ENCODE data around the gene EPHB1. TPM values are rescaled to one million over a fixed set of nuclear protein-coding genes. Genes with fewer than 3 reads are reported as not detected.

EPHB1 gene
- total and polyA plus RNA-seq, 2 of the 13 experiments (the other 11 are each of a cell fraction or from before 2014, with no cell fraction given): 0.07 to 0.21 TPM

DNA sequence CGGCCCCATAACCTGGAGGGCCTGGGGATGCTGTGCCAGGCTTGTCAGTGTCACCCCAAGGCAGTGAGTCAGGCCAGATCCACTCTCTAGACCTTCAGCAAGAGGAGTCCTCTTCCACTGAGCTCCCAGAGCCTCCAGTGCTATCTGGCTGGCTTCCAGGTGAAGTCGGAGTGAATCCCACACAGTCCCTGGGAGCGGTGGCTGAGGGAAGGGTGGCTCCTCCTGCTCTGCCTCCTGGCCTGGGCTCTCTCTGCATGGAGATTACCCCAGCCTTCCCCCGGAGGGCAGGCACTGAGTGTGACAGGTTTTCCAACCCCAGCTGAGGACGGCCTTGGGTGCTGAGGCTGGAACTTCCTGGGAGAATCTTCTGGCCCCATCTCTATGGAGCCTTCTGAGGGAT lies 82.7 kb downstream of the EPHB1 start:
- POLR2A ChIA-PET: no interaction called here
- Histone ChIP-seq H3K9ac (ENCODE audit: insufficient read depth, low read depth, low read length) (no peak overlapping the region), H3K4me2 (ENCODE audit: low read depth, low read length) (no peak overlapping the region), H3K27me3 (ENCODE audit: control insufficient read depth in 1 of 2, insufficient read depth in 2 of 2, low read length in 2 of 2) (no peaks in the 10 kb centered on the region), H3K9me3 (ENCODE audit: low read length) (no peaks in the 10 kb centered on the region), H3K79me2 (ENCODE audit: insufficient read depth, low read length) (no peaks in the 10 kb centered on the region), H3K4me1 (ENCODE audit: insufficient read depth, low read length) (peaks cover 9% of the 10 kb centered on the region; the same call in 1 of the 2 replicates), H4K20me1 (ENCODE audit: insufficient read depth, low read length) (no peaks in the 10 kb centered on the region), H3K27ac (ENCODE audit: extremely low read length, insufficient read depth, low read length) (no peak overlapping the region), H3K36me3 (replicated peaks in 1 of 2; ENCODE audit: control insufficient read depth in 1 of 2, insufficient read depth in 2 of 2, low read length in 2 of 2) (no peaks in the 10 kb centered on the region), H3K4me3 (replicated peaks in 1 of 3; ENCODE audit: insufficient read depth in 1 of 3, low read depth in 2 of 3, low read length in 3 of 3) (no peak overlapping the region), H2AFZ (ENCODE audit: low read length) (no peak overlapping the region)
- intact Hi-C loops (cut with micrococcal nuclease; ENCODE audit: unreplicated experiment): no loop called here
- TF ChIP-seq ZNF788 (CRISPR knock-in tag; IDR thresholded peaks at IDR 0.05; ENCODE audit: borderline replicate concordance) (no peak), ZNF577 (CRISPR knock-in tag; IDR thresholded peaks at IDR 0.05; ENCODE audit: borderline replicate concordance, low read depth) (no peak), MEIS1 (CRISPR knock-in tag; IDR thresholded peaks at IDR 0.05; ENCODE audit: borderline replicate concordance) (no peak), JUNB (CRISPR knock-in tag; IDR thresholded peaks at IDR 0.05; ENCODE audit: borderline replicate concordance) (no peak), TBX2 (CRISPR knock-in tag; IDR thresholded peaks at IDR 0.05; ENCODE audit: borderline replicate concordance) (no peak), STAT5B (CRISPR knock-in tag; IDR thresholded peaks at IDR 0.05) (no peak)
- TF ChIP-seq, protein P1, sequence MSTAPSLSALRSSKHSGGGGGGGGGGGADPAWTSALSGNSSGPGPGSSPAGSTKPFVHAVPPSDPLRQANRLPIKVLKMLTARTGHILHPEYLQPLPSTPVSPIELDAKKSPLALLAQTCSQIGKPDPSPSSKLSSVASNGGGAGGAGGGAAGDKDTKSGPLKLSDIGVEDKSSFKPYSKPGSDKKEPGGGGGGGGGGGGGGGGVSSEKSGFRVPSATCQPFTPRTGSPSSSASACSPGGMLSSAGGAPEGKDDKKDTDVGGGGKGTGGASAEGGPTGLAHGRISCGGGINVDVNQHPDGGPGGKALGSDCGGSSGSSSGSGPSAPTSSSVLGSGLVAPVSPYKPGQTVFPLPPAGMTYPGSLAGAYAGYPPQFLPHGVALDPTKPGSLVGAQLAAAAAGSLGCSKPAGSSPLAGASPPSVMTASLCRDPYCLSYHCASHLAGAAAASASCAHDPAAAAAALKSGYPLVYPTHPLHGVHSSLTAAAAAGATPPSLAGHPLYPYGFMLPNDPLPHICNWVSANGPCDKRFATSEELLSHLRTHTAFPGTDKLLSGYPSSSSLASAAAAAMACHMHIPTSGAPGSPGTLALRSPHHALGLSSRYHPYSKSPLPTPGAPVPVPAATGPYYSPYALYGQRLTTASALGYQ (CRISPR knock-in tag; IDR thresholded peaks at IDR 0.05): no peak
- TF ChIP-seq, protein P2, sequence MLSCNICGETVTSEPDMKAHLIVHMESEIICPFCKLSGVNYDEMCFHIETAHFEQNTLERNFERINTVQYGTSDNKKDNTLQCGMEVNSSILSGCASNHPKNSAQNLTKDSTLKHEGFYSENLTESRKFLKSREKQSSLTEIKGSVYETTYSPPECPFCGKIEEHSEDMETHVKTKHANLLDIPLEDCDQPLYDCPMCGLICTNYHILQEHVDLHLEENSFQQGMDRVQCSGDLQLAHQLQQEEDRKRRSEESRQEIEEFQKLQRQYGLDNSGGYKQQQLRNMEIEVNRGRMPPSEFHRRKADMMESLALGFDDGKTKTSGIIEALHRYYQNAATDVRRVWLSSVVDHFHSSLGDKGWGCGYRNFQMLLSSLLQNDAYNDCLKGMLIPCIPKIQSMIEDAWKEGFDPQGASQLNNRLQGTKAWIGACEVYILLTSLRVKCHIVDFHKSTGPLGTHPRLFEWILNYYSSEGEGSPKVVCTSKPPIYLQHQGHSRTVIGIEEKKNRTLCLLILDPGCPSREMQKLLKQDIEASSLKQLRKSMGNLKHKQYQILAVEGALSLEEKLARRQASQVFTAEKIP (CRISPR knock-in tag; IDR thresholded peaks at IDR 0.05; ENCODE audit: borderline replicate concordance): no peak
- ATAC-seq (no peak), DNase-seq (ENCODE audit: low spot score) (no peak), FAIRE-seq (no peak)
- CTCF ChIA-PET (ENCODE audit: low intra/inter-chr PET ratio, low total read pairs): no interaction called here
- WGBS (ENCODE audit: low lambda C conversion rate): 4% methylated on average over 3 of the region's 5 CpGs
- BruUV-seq (replicated peaks): no TSS peak
- in situ Hi-C loops (cut with HindIII; ENCODE audit: extremely low pct_ligation_motif_present, low pct_unique_long_range_greater_than_20kb): no loop called here
